Liver (tissue), 9 donors: ENCODE data around the gene CD82. TPM values are rescaled to one million over a fixed set of nuclear protein-coding genes. Genes with fewer than 3 reads are reported as not detected.
A peak's percentile ranks its signal among the peaks of the same experiment; 100 is the strongest.

Experiments
- DNase-seq: peaks from one replicate; pipeline ENCODE4 v3.0.0-alpha.2; 2017; ENCODE audit warnings: low spot score
- H3K27ac ChIP-seq, 2 donors: one replicate each; pipeline ENCODE4 v1.7.0; 2013; ENCODE audit warnings: inconsistent platforms in 2 of 2, low read length in 2 of 2, control low read depth in 1 of 2, low read depth in 1 of 2, mild to moderate bottlenecking in 1 of 2
- H3K27me3 ChIP-seq, 4 donors: one replicate each; pipeline versions ENCODE4 v1.6.1 to v1.7.0; 2013; ENCODE audit warnings: low read length in 3 of 4, inconsistent platforms in 1 of 4, mild to moderate bottlenecking in 1 of 4, moderate library complexity in 1 of 4; ENCODE audit not compliant: control insufficient read depth in 4 of 4, insufficient read depth in 4 of 4
- H3K36me3 ChIP-seq, 4 donors: one replicate each; pipeline versions ENCODE4 v1.6.1 to v1.7.0; 2013; ENCODE audit warnings: low read length in 3 of 4, mild to moderate bottlenecking in 3 of 4, low read depth in 1 of 4, moderate library complexity in 1 of 4; ENCODE audit not compliant: control insufficient read depth in 4 of 4, insufficient read depth in 3 of 4
- H3K4me1 ChIP-seq, 4 donors: one replicate each; pipeline versions ENCODE4 v1.6.1 to v1.7.0; 2013; ENCODE audit warnings: low read length in 3 of 4, mild to moderate bottlenecking in 3 of 4, moderate library complexity in 1 of 4; ENCODE audit not compliant: control insufficient read depth in 4 of 4, insufficient read depth in 4 of 4
- H3K4me3 ChIP-seq, 3 donors: one replicate each; pipeline versions ENCODE4 v1.6.1 to v1.7.0; 2013; ENCODE audit warnings: low read length in 3 of 3, control low read depth in 1 of 3, low read depth in 1 of 3, mild to moderate bottlenecking in 1 of 3
- H3K9ac ChIP-seq, 2 donors: one replicate each; pipeline ENCODE4 v1.7.0; 2013; ENCODE audit warnings: low read length in 2 of 2, mild to moderate bottlenecking in 2 of 2, moderate library complexity in 2 of 2, control low read depth in 1 of 2, low read depth in 1 of 2
- H3K9me3 ChIP-seq, 4 donors: one replicate each; pipeline versions ENCODE4 v1.6.1 to v1.7.0; 2013; ENCODE audit warnings: low read length in 3 of 4; ENCODE audit not compliant: control insufficient read depth in 4 of 4
- EGR1 ChIP-seq, 2 donors: IDR thresholded peaks; 2 replicates each; pipeline ENCODE4 v1.6.1; 2016 to 2018; ENCODE audit warnings: antibody characterized with exemption in 2 of 2, low read depth in 2 of 2
- FOXA2 ChIP-seq: IDR thresholded peaks from 2 replicates; pipeline ENCODE4 v1.6.1; 2016; ENCODE audit warnings: antibody characterized with exemption
- GABPA ChIP-seq, 2 donors: IDR thresholded peaks in 1 of 2; conservative IDR thresholded peaks in 1 of 2; 2 replicates each; pipeline ENCODE4 v1.6.1; 2016; ENCODE audit warnings: antibody characterized with exemption in 2 of 2, mild to moderate bottlenecking in 1 of 2, moderate library complexity in 1 of 2
- HNF4A ChIP-seq, 2 donors: conservative IDR thresholded peaks; 2 replicates each; pipeline ENCODE4 v1.6.1; 2016; ENCODE audit warnings: antibody characterized with exemption in 2 of 2, mild to moderate bottlenecking in 2 of 2
- JUND ChIP-seq, 2 donors: IDR thresholded peaks; 2 replicates each; pipeline ENCODE4 v1.6.1; 2016; ENCODE audit warnings: antibody characterized with exemption in 2 of 2
- NR2F2 ChIP-seq: IDR thresholded peaks from 2 replicates; pipeline ENCODE4 v1.6.1; 2016; ENCODE audit warnings: antibody characterized with exemption
- RAD21 ChIP-seq, 2 donors: IDR thresholded peaks; 2 replicates each; pipeline ENCODE4 v1.6.1; 2016; ENCODE audit warnings: antibody characterized with exemption in 2 of 2, mild to moderate bottlenecking in 2 of 2
- RXRA ChIP-seq, 2 donors: IDR thresholded peaks; 2 replicates each; pipeline ENCODE4 v1.6.1; 2017 to 2018; ENCODE audit warnings: antibody characterized with exemption in 2 of 2, mild to moderate bottlenecking in 1 of 2
- SP1 ChIP-seq: IDR thresholded peaks from 2 replicates; pipeline ENCODE4 v1.6.1; 2018; ENCODE audit warnings: antibody characterized with exemption, mild to moderate bottlenecking
- TAF1 ChIP-seq: conservative IDR thresholded peaks from 2 replicates; pipeline ENCODE4 v1.6.1; 2016; ENCODE audit warnings: antibody characterized with exemption, mild to moderate bottlenecking
- YY1 ChIP-seq: IDR thresholded peaks from 2 replicates; pipeline ENCODE4 v1.6.1; 2016; ENCODE audit warnings: antibody characterized with exemption, mild to moderate bottlenecking
- WGBS: extraction: QIAGEN DNeasy Blood & Tissue Kit; methylation state at CpG from one replicate; pipeline ENCODE4 v1.1.7; 2013; 5-methylcytosine and 5-hydroxymethylcytosine counted together
- polyA plus RNA-seq, 2 donors: library from polyadenylated mRNA; stranded (reverse) in 1 of 2; unstranded in 1 of 2; fragments of 200-250 nt in 1 of 2; fragments of >200 nt in 1 of 2; fragmentation: Nextera tagmentation in 1 of 2; extraction: Ambion mirVana in 1 of 2; gene quantifications; one replicate each; pipeline versions ENCODE4 v1.2.1 to v1.2.3, GENCODE V29; 2013 to 2015
- total RNA-seq, 2 donors: library from RNA; depleted of rRNA; stranded (reverse); fragments of >200 nt; gene quantifications; one replicate each; pipeline ENCODE4 v1.2.3, GENCODE V29; 2014
- TF ChIP-seq, protein P1 (sequence below): IDR thresholded peaks from 2 replicates; pipeline ENCODE4 v1.6.1; 2016; ENCODE audit warnings: antibody characterized with exemption
- TF ChIP-seq, protein P2 (sequence below): IDR thresholded peaks from 2 replicates; pipeline ENCODE4 v1.6.1; 2016; ENCODE audit warnings: antibody characterized with exemption
- TF ChIP-seq, protein P3 (sequence below): fragments of 150-350 bp; IDR thresholded peaks from 2 replicates; pipeline ENCODE4 v1.5.1; 2017; ENCODE audit warnings: improper control_type of control experiment, low read depth, low read length; ENCODE audit not compliant: missing input control
- TF ChIP-seq, protein P4 (sequence below): IDR thresholded peaks from 2 replicates; pipeline ENCODE4 v1.6.1; 2016; ENCODE audit warnings: antibody characterized with exemption
- TF ChIP-seq, protein P5 (sequence below): IDR thresholded peaks from 2 replicates; pipeline ENCODE4 v1.6.1; 2016; ENCODE audit warnings: antibody characterized with exemption, mild to moderate bottlenecking
- donor health status: healthy.
- donor health status: healthy.
- donor health status: healthy.
- donor health status: healthy.
- donor health status: healthy.

Gene CD82
- total and polyA plus RNA-seq, 4 donors = 27.4 to 82.6 (median 47.8) TPM

DNA sequence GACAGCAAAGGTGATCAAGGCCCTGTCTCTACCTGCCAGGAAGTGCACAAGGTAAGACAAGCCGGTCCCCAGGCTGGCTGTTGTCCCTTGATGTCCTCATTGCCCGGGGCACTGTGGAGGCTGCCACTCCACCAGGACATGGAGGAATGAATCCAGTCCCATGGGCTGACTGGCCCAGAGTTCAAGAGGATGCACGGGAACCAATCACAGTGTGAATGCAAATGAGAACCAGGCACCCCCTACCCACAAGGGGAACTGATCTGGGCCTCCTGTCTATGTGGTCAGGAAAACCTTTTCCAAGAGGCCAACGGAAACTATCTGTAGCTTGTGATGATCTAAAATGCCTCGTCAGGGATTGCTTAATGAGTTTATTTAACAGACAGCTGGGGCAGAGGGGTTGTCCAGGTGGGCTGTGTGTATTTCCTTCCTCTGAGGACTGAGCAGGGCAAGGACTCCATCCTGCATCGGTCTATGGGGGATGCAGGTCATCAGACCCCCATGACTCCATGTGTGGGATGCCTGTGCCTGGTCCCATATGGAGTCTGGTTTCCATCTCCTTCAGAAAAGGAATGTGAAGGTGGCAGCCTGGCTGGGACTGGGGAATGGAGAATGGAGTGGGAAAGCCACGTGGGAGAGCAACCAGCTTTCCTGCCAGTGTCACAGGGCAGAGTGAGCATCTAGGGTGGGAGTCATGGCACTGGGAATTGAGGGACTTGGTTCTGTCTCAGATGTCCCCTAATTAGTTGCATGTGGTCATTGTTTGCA is 60.5 kb downstream of the CD82 start:
- Histone ChIP-seq H3K9ac (no peak overlapping the region), H3K9me3 (no peaks in the 10 kb centered on the region), H3K27ac (no peak overlapping the region), H3K27me3 (no peaks in the 10 kb centered on the region), H3K4me3 (no peak overlapping the region), H3K36me3 (no peaks in the 10 kb centered on the region), H3K4me1 (peaks cover 5 to 14% (median 11%) of the 10 kb centered on the region in 4 donors)
- 78% methylated on average over 7 of the region's 7 CpGs for WGBS
- TF ChIP-seq HNF4A (conservative IDR thresholded peaks at IDR 0.05) (no peak), JUND (IDR thresholded peaks at IDR 0.05) (no peak), NR2F2 (no peak), SP1 (no peak), TAF1 (no peak), RAD21 (IDR thresholded peaks at IDR 0.05) (no peak)
- TF ChIP-seq, protein P1, sequence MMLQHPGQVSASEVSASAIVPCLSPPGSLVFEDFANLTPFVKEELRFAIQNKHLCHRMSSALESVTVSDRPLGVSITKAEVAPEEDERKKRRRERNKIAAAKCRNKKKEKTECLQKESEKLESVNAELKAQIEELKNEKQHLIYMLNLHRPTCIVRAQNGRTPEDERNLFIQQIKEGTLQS = no peak
- TF ChIP-seq, protein P2, sequence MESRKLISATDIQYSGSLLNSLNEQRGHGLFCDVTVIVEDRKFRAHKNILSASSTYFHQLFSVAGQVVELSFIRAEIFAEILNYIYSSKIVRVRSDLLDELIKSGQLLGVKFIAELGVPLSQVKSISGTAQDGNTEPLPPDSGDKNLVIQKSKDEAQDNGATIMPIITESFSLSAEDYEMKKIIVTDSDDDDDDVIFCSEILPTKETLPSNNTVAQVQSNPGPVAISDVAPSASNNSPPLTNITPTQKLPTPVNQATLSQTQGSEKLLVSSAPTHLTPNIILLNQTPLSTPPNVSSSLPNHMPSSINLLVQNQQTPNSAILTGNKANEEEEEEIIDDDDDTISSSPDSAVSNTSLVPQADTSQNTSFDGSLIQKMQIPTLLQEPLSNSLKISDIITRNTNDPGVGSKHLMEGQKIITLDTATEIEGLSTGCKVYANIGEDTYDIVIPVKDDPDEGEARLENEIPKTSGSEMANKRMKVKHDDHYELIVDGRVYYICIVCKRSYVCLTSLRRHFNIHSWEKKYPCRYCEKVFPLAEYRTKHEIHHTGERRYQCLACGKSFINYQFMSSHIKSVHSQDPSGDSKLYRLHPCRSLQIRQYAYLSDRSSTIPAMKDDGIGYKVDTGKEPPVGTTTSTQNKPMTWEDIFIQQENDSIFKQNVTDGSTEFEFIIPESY = no peak
- TF ChIP-seq, protein P3, sequence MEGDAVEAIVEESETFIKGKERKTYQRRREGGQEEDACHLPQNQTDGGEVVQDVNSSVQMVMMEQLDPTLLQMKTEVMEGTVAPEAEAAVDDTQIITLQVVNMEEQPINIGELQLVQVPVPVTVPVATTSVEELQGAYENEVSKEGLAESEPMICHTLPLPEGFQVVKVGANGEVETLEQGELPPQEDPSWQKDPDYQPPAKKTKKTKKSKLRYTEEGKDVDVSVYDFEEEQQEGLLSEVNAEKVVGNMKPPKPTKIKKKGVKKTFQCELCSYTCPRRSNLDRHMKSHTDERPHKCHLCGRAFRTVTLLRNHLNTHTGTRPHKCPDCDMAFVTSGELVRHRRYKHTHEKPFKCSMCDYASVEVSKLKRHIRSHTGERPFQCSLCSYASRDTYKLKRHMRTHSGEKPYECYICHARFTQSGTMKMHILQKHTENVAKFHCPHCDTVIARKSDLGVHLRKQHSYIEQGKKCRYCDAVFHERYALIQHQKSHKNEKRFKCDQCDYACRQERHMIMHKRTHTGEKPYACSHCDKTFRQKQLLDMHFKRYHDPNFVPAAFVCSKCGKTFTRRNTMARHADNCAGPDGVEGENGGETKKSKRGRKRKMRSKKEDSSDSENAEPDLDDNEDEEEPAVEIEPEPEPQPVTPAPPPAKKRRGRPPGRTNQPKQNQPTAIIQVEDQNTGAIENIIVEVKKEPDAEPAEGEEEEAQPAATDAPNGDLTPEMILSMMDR = no peak
- TF ChIP-seq, protein P4, sequence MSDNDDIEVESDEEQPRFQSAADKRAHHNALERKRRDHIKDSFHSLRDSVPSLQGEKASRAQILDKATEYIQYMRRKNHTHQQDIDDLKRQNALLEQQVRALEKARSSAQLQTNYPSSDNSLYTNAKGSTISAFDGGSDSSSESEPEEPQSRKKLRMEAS = no peak
- peak; percentile 31 for DNase-seq

DNA sequence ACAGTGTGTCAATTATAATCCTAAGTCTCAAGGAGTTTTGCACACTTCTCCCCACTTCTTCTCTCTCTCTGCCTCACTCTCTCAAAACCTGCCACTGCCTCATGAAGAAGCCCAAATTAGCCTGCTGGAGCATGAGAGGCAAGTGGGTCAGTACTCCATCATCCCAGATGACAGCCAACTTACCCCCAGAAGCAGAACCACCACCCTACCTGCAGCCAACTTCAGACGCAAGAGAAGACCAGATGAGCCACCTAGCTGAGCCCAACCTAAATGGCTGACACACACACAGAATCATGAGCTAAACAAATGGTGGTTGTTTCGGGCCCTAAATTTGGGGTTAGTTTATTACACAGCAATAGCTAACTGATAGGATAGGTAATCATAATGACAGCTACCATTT is 61.2 kb downstream of the CD82 start:
- H3K9me3 ChIP-seq = no peaks in the 10 kb centered on the region
- no peak overlapping the region for H3K4me3 ChIP-seq
- no peak for TF ChIP-seq SP1
- no peak for TF ChIP-seq HNF4A (conservative IDR thresholded peaks at IDR 0.05)
- TF ChIP-seq, protein P5, sequence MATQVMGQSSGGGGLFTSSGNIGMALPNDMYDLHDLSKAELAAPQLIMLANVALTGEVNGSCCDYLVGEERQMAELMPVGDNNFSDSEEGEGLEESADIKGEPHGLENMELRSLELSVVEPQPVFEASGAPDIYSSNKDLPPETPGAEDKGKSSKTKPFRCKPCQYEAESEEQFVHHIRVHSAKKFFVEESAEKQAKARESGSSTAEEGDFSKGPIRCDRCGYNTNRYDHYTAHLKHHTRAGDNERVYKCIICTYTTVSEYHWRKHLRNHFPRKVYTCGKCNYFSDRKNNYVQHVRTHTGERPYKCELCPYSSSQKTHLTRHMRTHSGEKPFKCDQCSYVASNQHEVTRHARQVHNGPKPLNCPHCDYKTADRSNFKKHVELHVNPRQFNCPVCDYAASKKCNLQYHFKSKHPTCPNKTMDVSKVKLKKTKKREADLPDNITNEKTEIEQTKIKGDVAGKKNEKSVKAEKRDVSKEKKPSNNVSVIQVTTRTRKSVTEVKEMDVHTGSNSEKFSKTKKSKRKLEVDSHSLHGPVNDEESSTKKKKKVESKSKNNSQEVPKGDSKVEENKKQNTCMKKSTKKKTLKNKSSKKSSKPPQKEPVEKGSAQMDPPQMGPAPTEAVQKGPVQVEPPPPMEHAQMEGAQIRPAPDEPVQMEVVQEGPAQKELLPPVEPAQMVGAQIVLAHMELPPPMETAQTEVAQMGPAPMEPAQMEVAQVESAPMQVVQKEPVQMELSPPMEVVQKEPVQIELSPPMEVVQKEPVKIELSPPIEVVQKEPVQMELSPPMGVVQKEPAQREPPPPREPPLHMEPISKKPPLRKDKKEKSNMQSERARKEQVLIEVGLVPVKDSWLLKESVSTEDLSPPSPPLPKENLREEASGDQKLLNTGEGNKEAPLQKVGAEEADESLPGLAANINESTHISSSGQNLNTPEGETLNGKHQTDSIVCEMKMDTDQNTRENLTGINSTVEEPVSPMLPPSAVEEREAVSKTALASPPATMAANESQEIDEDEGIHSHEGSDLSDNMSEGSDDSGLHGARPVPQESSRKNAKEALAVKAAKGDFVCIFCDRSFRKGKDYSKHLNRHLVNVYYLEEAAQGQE = no peak
- no peak for TF ChIP-seq RXRA (IDR thresholded peaks at IDR 0.05)
- TF ChIP-seq YY1 = no peak
- TF ChIP-seq, protein P2 = no peak
- TF ChIP-seq, protein P3 = no peak
- TF ChIP-seq EGR1 (IDR thresholded peaks at IDR 0.05; ENCODE audit: low read depth in 2 of 2) = no peak
- TF ChIP-seq GABPA (IDR thresholded peaks at IDR 0.05 in 1 of 2, conservative IDR thresholded peaks at IDR 0.05 in 1 of 2) = no peak
- TF ChIP-seq, protein P4 = no peak
- TF ChIP-seq FOXA2 = no peak
- TF ChIP-seq, protein P1 = no peak
- no peak for TF ChIP-seq JUND (IDR thresholded peaks at IDR 0.05)
- TF ChIP-seq NR2F2 = no peak
- TF ChIP-seq TAF1 = no peak
- peaks cover 5 to 10% (median 9%) of the 10 kb centered on the region in 4 donors for H3K4me1 ChIP-seq
- DNase-seq = peak; percentile 19
- no peaks in the 10 kb centered on the region for H3K36me3 ChIP-seq
- 96% methylated on average over 2 of the region's 2 CpGs for WGBS
- H3K9ac ChIP-seq = no peak overlapping the region
- H3K27me3 ChIP-seq = no peaks in the 10 kb centered on the region
- no peak overlapping the region for H3K27ac ChIP-seq
